ENCODE measurements around the gene TBXA2R.

DNA sequence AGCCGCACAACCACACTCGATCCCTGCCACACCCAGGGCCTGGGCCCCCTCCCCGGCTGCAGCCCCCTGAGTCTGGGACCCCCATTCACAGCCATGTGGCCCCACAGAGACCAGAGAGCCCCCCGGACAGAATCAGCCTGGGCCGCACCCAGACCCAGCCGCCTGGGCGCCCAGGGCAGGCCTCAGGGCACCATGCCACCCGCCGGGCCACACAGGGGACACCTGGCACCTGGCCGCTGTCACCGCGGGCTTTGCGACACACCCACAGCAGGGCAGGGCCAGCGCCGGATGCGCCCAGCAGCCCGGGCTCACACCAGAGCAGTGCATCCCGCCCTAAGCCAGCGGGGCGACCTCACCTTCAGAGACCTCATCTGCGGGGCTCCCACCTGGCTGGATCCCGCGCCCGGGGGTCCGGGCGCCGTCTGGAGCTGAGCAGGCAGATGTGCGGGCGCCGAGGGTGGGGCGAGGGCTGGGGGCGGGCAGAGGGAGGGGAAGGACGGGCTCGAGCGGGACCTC lies 443 bp downstream of the TBXA2R start:
- TF ChIP-seq, protein P1, sequence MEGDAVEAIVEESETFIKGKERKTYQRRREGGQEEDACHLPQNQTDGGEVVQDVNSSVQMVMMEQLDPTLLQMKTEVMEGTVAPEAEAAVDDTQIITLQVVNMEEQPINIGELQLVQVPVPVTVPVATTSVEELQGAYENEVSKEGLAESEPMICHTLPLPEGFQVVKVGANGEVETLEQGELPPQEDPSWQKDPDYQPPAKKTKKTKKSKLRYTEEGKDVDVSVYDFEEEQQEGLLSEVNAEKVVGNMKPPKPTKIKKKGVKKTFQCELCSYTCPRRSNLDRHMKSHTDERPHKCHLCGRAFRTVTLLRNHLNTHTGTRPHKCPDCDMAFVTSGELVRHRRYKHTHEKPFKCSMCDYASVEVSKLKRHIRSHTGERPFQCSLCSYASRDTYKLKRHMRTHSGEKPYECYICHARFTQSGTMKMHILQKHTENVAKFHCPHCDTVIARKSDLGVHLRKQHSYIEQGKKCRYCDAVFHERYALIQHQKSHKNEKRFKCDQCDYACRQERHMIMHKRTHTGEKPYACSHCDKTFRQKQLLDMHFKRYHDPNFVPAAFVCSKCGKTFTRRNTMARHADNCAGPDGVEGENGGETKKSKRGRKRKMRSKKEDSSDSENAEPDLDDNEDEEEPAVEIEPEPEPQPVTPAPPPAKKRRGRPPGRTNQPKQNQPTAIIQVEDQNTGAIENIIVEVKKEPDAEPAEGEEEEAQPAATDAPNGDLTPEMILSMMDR (IDR thresholded peaks at IDR 0.05; ENCODE audit: insufficient read depth, low read length, poor library complexity, severe bottlenecking): no peak
- no peak for TF ChIP-seq EZH2phosphoT487 (conservative IDR thresholded peaks at IDR 0.05; ENCODE audit: low read length)

Measured in SU-DHL-6 (cell line).